ENCODE measurements around the gene NLRC3.

The NLRC3 gene

DNA sequence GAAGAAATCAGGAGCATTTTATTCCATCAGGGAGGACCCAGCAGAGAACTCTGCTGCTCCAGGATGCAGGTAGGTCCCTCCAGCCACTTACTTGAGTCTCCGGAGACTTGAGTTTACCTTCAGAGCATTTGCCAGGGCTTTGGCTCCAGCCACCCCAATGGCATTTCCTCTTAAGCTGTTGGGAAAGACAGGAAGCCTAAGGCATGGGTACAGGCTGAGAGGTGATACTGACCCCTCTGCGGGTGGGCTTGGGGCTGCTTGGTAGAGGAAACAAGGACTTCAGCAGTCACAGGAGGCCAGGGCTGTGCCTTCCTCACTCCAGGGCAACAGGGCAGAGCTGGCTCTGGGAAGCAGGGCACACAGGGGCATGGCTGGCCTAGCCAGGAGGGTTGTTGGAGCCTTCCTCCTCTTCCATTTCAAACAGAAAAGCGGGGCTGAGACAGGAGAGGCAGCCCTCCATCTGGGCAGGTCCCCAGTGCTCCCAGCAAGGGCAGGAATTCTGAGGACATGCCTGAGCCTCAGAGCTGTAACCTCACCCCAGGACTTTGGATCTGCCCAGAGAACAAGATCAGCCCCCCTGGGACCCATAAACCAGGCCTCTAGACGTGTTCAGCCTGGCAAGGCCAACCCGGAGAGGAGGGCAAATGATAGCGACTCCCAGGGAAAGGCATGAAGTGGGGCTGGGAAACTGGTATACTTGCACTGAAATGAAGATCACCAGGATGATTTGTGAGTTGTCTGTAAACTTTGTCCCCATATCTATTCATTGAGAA is 34.4 kb downstream of the NLRC3 start:
- DNase-seq, result no peak

DNA sequence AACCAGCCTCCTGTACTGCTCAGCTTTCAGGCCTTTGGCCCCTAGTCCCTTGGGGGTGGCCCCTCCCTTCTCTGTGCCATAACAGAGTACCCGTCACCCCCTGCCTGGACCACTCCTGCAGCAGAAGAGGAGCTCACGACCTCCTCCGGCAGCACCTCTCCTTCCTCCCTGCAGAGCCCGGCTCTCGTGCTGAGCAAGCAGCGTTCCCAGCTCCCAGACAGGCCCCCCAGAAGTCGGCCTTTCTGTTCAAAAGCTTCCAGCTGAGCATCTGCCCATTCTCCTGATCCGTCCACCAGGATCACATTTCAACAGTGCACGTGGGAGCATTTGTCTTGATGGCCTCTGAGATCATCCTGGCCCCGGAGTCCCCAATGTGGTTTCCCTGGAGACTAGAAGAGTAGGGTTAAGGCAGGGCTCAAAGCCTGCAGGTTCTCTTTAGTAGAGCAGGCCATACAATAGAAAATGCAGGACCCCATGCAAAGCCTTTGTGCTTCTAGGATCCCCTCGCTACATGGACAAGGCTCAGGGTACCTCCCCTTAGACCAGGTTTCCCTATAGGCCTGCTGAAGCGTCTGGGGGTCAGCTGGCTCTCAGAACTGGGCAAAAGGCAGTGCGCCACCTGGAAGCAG is 35.6 kb downstream of the NLRC3 start:
- DNase-seq, result no peak

DNA sequence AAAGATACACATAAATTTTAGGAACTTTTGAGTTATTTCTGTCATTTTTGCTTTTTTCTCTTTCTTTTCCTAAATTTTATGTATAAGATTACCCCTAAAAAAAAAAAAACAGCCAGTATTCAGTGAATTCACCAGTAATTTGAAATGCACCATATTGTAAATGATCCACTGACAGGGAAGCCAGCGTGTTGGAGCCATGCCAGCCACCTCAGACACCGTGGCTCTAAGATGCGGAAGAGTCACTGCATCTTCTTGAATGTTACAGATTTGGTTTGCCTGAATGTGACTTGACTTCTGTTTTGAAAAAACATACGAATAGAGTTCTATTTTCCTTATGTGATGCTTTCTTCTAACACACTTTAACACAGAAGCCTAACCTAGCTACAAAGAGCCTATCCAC is 39.0 kb downstream of the NLRC3 start:
- no peak for DNase-seq

DNA sequence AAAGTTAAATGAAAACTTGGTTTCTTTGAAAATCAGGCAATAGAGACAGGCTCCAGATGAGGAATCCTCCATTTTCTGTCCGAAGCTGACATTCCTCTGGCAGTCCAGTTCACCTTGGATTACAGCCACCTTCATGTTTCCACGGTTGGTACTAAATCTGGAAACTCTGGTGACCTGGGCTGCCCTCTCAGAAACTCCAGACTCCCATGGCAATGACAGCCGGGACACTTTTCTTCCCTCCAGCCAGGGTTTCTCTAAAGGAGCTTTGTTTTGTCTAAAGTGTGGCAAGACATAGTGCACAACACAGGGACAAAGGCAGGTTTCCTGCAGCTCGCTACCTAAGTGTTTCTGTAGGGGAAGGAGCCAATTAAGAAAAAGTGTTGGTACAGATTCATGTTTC is 40.4 kb downstream of the NLRC3 start:
- no peak for DNase-seq

DNA sequence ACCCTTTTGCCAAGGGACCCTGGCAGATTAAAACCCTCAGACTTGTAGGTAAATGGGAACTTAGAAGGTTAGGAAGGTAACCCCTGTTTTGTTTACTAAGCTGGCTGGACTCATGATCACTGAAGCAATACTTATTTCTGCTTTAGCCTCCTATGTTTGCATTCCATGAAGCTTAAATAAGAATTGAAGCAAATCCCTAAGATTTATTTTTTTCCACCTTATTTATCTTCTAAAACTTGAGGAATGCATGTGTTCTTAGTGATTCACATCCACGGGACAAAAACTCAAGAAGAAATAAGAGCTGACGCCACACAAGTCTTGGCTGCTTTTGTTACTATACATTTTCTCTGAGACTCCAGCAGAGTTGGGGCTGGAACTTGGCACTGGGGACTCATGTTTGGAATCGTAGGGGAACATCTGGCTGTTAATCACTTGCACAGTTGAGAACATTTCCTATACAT is 40.9 kb downstream of the NLRC3 start:
- DNase-seq, result no peak

DNA sequence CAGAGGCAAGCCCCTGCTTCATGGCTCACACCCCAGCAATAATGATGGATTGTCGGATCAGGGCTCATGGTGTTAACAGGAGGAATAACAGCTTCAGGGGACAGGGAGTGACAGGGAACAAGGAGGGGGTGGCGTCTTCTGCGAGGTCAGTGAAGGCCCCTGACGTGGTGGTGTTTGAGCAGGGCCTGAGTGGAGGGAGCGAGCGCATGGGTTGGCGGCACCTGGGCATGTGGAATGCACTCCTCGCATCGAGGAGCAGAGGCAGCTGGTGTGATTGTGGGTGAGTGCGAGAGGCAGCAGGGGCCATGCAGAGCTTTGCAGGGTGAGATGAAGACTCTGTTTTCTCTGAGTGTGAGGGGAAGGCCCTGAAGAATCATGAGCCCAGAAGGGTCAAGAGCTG is 43.1 kb downstream of the NLRC3 start:
- DNase-seq, result no peak

DNA sequence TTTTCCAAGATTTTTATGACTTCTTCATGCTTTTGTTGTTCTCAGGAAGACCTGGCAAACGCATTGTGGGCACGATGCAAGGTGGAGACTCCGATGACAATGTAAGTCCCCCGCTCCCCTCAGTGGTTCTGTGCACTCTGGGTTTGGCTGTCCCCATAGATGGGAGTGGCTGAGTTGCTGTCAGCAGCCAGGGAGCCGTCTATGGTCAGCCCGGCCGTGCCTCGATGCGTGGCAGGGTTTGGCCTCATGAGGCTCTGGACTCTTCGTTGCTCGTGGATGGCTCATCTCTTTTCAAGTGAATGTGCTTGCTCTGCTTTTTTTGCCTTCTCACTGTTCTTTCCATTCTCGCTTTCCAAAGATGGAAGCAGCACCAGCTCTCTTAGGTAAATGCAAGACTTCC is 44.5 kb downstream of the NLRC3 start:
- DNase-seq, result no peak

DNA sequence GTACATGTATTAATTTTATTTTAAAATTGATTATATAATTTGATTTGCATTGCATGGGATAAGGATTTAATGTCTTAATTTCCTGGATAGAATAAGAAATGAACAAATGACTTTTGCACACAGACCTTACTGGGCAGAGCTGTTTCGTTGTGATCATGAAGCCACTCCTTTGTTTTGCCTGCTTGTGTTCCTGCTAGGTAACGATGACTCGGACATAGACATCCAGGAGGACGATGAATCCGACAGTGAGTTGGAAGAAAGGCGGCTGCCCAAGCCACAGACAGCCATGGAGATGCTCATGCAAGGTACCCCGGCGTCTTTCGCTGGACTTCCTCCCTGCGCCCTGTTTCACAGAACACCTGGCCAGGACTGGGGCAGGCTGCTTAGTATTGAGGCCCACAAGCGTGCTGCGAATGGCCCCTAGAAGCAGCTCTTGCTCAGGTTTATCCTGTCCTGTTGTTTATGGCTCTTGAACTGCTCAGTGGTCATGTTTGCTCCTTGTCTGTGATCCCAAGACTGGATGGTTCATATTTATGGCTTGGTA is 46.8 kb downstream of the NLRC3 start:
- no peak for DNase-seq

DNA sequence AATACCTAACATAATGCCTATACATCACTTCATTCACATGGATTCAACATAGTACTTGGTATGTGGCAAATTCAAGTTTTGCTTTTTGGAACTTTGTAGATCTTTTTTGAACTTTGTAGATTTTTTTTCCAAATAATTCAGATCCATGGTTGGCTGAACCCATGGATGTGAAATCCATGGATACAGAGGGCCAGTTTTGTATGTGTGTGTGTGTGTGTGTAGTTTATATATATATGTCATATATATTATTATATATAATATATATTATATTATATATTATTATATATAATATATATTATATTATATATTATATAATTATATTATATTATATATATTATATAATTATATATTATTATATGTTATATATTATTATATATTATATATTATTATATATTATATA is 48.0 kb downstream of the NLRC3 start:
- DNase-seq, result no peak

DNA sequence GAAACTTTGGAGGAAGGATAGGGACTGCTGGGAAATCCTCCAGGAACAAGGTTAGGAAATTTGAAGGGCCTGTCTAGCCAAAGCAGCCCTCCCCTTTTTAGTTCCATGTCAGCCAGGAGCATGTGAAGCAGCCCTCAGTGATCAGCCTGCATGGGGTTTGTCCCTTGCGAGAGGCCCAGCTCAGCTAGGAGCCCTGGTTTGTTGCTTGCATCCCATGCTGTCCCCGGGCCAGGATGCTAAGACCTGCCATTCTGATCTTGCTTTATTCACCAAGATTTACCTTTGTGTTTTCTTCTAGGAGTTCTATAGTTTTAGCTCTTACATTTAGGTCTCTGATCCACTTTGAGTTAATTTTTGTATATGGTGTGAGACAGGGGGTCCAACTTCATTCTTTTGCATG is 48.8 kb downstream of the NLRC3 start:
- no peak for DNase-seq

DNA sequence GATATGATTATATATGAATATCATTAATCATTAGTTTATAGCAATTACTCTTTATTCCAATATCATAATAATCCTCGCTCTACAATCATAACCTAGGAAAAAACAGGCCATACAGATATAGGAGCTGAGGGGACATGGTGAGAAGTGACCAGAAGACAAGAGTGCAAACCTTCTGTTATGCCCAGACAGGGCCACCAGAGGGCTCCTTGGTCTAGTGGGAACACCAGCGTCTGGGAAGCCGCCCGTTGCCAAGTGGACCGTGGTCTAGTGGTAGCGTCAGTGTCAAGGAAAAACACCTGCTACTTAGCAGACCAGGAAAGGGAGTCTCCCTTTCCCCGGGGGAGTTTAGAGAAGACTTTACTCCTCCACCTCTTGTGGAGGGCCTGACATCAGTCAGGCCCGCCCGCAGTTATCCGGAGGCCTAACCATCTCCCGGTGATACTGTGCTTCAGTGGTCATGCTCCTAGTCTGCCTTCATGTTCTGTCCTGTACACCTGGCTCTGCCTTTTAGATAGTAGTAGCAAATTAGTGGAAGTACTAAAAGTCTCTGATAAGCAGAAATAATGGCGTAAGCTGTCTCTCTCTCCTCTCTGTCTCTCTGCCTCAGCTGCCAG is 49.9 kb downstream of the NLRC3 start:
- DNase-seq, result peak; percentile 2

DNA sequence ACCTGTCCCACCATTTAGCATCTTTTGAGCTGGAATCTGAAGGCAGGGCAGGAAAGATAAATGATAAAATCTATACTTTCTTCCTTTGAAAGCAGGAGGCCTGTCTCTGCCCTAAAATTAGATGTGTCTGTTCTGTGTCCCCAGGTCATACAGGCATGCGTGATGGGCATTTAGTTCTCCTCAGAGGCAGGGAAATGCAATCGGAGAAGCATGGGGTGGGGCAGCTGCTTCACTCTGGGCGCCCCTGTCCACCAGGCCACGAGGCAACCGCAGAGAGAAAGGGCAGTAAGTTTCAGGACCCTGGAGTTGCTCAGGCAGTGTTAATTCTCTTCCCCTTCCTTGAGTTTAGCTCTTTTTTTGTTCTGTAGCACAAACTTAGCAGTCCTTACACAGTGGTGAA is 51.3 kb downstream of the NLRC3 start:
- no peak for DNase-seq

DNA sequence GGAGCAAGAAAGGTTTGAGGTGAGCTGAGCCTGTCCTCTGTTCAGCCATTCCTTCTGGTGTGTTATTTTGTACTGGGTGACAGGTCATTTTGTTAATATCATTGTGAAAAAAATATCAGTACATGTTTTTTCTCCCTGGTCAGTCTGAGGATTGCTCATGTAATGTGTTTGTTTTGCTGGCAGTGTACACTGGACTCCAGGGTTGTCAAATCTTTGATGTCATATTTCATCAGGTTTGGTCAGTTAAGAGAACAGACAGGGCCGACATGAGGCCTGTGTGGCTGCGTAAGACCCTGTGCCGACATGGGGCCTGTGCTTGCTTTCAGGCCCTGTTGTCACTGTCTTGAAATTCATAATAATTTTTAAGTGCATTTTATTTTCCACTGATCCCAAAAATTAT is 53.9 kb downstream of the NLRC3 start:
- DNase-seq, result no peak

DNA sequence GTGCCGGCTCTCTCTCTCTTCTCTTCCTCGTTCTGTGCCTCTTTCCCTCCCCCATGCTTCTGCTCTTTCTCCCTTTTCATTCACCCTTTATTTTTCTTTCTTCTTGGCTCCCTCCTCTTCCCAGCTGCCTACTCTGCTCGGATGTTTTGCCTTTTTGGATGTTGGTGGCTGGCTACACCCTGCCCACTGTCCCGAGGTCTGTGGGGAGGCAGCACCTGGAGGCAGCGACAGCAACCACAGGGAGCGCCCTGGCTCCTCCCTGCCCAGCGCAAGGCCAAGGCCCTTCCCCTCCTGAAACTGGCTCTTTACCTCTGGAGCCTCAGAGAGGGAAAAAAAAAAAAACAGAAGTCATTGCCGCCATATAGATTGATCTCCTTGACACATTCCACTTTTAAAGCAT is 56.4 kb downstream of the NLRC3 start:
- DNase-seq, result no peak

DNA sequence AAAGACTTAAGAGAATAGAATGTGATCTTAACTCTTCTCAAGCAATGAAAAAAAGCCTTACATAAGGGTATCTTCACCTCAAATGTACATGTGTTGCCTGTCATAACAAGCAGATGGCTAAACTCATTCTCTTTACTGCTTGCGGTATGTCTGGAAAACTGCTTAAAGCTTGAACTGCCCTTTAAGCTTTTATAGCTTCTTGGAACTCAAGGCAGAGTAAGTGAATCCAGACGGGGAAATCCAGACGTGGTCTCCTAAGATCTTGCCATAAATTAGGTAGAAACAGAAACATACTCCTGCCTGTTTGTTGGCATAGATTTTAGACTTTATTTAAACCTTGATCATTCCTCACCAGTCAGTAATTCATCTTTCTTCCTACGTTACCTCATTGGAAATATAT is 56.8 kb downstream of the NLRC3 start:
- no peak for DNase-seq

DNA sequence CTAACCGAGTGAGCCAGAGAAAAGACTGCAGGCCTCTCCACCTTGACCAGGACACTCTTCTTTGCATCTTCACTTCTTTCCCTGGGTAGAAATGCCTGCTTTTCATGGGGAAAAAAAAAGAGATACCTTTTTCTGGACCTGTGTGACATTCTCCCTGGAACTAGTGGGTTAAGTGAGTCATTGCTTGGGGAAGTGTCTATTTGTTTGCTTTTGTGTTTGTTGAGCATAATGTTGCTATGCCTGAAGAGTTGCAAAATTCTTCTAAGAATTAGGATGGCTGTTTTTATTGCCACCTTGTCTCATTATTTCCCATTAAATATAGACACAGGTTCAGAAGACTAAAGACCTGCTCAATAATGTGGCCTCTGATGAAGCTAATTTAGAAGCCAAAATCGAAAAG is 57.6 kb downstream of the NLRC3 start:
- DNase-seq, result no peak

DNA sequence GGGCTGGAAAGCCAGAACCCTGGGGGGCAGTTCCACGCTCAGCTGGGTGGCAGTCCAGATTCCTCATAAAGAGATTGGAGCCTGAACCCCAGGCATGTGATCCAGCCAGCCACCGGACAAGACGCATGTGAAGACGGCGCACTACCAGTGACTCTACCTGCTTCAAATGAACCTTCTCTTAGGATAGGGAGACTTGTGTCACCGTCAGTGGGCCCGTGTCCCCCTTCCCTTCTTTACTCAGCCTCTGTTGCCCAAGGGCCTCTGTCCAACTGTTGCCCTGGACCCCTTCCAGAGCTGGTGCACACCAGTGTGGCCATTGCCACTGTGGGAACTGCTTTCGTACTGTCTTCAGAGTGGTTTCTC is 58.2 kb downstream of the NLRC3 start:
- no peak for DNase-seq

DNA sequence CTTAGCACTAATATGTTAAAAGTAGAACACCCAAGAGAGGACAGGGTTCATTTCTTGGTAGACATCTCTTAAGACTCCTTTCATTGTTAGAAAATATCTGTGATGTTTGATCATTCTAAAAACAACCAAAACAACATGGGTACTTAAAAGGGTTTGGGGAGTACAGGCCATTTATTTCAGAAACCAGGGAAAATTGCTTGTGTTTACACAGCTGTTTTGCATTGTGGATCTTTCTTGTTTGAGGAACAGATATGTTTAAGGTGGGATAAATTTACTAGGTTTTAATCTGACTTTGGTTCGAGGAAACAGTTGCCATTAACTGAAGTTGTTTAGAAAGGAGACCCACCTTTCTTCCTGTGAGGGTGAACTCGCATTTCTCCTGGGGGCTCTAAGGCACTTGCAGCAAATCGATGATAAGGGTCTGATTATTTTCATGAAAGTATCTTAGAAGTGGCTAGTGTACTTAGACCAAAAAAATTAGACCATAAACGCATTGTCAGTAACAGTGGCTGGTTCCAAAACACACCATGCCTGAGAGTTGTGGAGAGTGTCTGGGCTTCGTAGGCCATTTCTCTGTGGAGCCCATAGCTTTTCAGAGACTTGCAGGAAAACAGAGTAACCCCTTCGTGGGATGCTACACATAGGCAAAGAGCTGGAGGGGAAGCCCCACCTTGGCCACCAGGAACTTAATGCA is 58.8 kb downstream of the NLRC3 start:
- no peak for DNase-seq

DNA sequence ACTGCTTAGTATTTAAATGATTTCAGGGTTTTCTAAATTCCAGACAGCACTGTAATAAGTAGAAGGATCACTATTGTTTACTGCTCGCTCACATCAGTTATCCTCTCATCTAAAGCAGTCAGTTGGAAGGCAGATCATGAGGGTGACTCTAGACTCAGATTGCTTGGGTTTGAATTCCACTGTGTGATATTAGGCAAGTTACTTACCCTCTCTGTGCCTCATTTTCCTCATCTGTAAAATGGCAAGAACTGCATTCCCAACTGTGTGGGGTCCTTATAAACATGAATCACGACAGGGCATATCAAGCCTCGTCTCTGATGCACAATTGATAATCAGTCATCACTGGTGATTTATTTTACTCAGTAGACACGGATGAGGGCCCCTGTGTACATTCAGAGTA is 61.3 kb downstream of the NLRC3 start:
- DNase-seq, result no peak

DNA sequence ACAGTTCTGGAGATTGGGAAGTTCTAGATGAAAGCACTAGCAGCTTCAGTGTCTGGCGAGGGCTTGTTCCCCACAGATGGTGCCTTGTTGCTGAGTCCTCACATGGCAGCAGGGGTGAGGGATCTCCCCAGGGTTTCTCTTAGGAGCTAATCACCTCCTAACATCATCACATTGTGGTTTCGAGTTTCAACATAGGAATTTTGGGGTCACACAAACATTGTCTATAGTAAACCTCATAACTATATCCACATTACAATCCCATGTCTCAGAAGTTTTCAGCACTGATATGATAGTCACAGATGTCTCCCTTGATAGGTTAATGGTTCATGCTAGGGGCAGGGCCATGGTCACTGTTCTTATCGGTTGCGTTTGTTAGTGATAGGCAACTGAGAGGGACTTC is 62.6 kb downstream of the NLRC3 start:
- DNase-seq, result no peak

DNA sequence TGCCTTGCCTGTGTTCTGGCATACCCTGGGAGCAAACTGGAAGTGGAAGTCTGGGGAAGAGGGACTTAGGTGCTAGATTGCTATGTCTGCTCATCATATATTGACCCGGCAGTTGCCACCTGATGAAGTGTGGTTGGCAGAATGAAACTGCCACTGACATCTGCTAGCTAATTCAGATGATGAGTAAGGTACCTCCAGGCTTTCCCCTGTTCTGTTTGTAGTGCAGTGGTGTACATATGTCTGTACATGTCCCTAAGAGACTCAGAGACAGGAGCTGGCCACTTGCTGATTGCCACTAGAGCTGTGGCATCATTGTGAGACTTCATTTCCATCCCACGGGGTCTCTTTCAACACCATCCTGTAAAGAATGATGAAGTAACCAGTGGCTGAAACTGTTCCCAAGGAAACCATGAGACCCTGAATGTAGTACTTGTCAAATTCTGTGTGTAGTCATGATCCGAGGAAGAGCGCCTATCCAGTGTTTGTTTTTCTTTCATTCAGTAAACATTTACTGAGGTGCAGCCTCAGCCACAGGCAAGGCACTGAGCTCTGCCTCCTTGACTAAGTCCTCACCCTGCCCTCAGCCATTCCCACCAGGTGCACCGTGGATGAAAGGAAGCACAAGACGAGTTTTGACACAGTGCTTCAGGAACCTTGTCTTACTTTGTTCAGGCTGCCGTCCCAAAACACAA is 63.2 kb downstream of the NLRC3 start:
- no peak for DNase-seq

DNA sequence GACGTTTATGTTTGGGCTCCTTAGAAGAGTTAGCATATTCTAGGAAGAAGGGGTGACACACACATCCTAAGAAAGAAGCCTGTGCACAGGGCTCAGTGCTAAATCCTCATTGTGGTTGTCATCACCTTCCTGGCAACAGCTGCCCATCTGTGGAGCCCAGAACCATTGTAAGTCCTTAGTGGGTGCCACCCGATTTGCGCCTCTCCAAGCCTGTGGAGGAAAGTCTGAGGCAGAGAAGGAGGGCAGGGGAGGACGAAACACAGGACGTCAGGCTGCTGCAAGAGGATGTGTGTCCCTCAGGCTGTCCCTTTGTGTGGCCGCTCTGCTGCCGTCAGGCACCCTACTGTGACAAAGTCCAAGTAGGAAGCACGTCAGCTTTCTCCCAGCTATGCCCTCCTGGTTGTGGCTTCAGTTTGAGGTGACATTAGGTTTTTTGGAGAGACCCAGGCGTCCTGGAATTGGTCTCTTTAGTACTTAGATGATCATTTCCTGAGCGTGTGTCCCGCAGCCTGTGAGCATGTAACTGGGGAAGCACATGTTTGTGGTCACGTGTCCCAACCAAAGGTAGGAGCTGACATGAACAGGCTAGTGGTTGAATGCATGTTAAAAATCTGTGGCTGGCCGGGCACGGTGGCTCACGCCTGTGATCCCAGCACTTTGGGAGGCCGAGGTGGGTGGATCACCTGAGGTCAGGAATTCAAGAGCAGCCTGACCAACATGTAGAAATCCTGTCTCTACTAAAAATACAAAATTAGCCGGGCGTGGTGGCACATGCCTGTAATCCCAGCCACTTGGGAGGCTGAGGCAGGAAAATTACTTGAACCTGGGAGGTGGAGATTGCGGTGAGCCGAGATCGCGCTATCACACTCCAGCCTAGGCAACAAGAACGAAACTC is 65.7 kb downstream of the NLRC3 start:
- no peak for DNase-seq
